Fibroblast of the aortic adventitia (primary cell): ENCODE data around the gene SLC8A3. TPM values are rescaled to one million over a fixed set of nuclear protein-coding genes. Genes with fewer than 3 reads are reported as not detected.
A peak's percentile ranks its signal among the peaks of the same experiment; 100 is the strongest.
"Not testable (repeated sequence)": the region's sequence is repeated elsewhere in the genome, so short reads cannot be mapped to it uniquely, and the experiment has no call there.

ENCODE experiments used
- DNase-seq: peaks from one replicate; pipeline ENCODE4 v3.0.0-alpha.2; 2010; ENCODE audit warnings: low read depth
- H3K4me3 ChIP-seq: 2 replicates; pipeline ENCODE4 v1.5.1; 2011; ENCODE audit warnings: low read depth, mild to moderate bottlenecking, control low read depth, low read length, moderate library complexity
- total RNA-seq: library from RNA; depleted of rRNA; stranded (reverse); fragments of >200 nt; gene quantifications from 2 replicates; pipeline ENCODE4 v1.2.3, GENCODE V29; 2012; ENCODE audit warnings: low replicate concordance
- TF ChIP-seq, protein P1 (sequence below): IDR thresholded peaks from 2 replicates; pipeline ENCODE4 v1.5.1; 2011; ENCODE audit warnings: mild to moderate bottlenecking, low read length, control low read depth, inconsistent platforms; ENCODE audit not compliant: insufficient read depth

SLC8A3 gene, protein sequence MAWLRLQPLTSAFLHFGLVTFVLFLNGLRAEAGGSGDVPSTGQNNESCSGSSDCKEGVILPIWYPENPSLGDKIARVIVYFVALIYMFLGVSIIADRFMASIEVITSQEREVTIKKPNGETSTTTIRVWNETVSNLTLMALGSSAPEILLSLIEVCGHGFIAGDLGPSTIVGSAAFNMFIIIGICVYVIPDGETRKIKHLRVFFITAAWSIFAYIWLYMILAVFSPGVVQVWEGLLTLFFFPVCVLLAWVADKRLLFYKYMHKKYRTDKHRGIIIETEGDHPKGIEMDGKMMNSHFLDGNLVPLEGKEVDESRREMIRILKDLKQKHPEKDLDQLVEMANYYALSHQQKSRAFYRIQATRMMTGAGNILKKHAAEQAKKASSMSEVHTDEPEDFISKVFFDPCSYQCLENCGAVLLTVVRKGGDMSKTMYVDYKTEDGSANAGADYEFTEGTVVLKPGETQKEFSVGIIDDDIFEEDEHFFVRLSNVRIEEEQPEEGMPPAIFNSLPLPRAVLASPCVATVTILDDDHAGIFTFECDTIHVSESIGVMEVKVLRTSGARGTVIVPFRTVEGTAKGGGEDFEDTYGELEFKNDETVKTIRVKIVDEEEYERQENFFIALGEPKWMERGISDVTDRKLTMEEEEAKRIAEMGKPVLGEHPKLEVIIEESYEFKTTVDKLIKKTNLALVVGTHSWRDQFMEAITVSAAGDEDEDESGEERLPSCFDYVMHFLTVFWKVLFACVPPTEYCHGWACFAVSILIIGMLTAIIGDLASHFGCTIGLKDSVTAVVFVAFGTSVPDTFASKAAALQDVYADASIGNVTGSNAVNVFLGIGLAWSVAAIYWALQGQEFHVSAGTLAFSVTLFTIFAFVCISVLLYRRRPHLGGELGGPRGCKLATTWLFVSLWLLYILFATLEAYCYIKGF
- total RNA-seq, result not detected in 2 replicates

DNA sequence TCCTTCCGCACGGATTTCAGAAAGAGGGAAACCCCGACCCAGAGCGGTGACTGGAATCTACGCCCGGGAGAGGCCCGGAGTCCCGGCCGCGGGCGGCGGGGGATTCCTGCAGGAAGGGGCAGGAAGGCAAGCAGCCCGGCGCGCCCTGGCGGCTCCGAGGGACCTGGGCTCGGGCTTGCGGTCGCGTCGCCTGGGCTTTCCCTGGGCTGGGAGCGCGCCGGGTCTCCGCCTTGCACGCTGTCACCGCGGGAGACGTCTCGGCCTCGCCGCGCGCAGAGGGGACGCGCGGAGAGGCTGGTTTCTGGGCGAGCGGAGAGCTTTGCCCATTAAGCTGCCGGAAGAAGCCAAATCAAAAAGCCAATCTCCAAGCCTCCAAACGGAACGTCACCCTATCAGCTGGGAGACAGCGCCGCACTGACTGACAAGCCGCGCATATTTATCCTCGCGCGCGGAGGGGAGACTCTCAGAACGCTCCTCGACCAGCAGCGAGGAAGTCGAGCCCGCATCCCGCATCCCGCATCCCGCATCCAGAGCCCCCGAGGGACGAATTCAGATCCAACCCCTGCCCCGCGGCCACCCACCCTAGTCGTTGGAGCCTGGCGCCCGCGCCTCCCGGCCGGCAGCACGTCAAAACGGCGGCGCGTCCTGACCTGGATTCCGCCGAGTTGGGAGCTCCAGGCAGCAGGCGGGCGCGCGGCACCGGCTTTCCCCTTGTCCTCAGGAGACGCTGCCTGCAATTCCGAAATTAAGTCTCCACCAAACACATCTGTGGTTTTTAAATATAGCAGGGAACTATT is at the start of gene SLC8A3:
TSS of gene SLC8A3 (minus strand) at position 293 of the 797 bp plus-strand sequence. CDS start 20,529 bp downstream, outside the sequence.
- peak within 1 kb of the TSS; percentile 51 for H3K4me3 ChIP-seq
- peak; percentile 16 for DNase-seq
- TF ChIP-seq, protein P1, sequence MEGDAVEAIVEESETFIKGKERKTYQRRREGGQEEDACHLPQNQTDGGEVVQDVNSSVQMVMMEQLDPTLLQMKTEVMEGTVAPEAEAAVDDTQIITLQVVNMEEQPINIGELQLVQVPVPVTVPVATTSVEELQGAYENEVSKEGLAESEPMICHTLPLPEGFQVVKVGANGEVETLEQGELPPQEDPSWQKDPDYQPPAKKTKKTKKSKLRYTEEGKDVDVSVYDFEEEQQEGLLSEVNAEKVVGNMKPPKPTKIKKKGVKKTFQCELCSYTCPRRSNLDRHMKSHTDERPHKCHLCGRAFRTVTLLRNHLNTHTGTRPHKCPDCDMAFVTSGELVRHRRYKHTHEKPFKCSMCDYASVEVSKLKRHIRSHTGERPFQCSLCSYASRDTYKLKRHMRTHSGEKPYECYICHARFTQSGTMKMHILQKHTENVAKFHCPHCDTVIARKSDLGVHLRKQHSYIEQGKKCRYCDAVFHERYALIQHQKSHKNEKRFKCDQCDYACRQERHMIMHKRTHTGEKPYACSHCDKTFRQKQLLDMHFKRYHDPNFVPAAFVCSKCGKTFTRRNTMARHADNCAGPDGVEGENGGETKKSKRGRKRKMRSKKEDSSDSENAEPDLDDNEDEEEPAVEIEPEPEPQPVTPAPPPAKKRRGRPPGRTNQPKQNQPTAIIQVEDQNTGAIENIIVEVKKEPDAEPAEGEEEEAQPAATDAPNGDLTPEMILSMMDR, result no peak

DNA sequence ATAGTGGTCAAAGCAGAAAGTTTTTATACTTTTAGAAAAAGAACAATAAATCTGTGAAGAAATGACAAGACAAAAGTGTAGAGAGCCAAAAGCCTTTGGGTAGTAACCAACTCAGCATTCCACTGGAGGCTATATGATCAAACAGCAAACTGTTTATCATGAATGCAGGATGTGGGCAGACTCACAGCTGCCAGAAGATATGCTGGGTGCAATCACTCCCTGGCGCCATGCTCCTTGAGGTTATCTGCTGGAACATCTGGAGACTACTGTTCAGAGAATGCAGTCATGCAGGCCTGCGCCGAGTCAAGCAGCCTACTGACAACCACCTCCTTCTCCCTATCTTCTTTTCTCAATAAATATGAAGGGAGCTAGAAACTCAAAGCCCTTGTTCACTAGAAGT is 49.0 kb upstream of the SLC8A3 start:
- no peak for DNase-seq

DNA sequence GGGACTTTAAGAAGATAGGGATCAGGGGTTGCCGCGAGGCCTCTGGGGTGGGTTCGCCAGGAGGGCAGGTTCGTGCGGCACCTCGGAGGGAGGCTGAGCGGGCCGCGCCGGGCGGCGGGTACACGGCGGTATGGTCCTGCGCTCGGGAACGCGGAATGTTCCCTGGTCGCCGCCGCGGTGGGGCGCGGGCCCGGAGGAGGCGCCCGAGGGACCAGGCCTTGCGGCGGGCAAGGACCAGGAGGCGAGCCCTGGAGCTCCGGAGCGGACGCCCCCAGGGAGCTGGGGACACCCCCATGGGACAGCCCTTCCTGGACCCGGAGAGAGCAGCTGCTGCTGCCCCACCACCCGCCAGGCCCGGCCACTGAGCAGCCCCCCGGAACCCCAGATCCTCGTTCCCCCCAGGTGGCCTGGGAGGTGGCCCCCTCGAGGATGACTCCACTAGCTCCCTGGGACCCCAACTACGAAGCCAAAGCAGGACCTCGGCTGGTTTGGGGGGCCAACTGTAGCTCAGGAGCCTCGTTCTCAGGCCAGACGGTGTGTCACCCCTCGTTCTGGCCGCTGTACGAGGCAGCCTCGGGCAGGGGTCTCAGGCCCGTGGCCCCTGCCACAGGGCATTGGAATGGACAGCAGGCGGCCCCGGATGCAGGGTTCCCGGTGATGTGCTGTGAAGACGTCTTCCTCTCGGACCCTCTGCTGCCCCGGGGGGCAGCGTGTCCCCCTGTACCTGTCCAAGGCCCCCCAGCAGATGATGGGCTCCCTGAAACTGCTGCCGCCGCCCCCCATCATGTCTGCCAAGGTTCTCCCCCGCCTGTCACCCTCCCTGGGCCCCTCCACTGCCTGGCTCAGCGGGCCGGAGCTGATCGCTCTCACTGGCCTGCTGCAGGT is 45.6 kb upstream of the SLC8A3 start:
- H3K4me3 ChIP-seq, result no peak overlapping the region
- no peak for DNase-seq
- TF ChIP-seq, protein P1, result no peak

More for the DNA sequence above, 49.0 kb upstream of the SLC8A3 start:
- no peak overlapping the region for H3K4me3 ChIP-seq
- TF ChIP-seq, protein P1, result no peak

DNA sequence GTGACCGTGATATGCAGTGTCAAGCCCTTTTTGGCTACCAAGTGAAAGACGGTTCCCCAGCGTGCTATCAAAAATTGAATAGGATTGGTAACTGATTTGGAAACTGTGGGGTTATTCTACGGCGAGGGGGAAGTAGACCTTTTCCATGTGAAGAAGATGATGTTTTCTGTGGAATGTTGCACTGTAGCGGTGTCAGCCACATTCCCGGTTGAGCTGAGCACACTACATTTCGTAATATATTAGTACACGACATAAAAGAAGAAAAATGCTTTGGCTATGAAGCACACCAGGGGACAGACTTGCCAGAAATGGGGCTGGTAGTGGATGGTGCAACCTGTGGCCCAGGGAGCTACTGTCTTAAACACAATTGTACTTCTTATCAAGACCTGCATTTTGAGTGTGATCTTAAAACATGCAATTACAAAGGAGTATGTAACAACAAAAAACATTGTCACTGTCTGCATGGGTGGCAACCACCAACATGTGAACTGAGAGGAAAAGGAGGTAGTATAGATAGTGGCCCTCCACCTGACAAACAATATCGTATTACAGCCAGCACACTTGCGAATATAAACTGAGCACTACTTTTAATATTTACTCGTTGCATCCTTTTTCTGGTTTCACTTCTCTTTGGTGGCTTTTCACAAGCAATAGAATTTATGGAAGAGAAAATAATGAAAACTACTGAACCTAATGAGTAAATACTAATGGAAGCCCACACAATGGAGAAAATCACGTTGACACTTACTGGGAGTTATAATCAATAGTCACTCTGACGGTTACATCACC is 43.2 kb upstream of the SLC8A3 start:
- DNase-seq, H3K4me3 ChIP-seq: not testable (repeated sequence)

DNA sequence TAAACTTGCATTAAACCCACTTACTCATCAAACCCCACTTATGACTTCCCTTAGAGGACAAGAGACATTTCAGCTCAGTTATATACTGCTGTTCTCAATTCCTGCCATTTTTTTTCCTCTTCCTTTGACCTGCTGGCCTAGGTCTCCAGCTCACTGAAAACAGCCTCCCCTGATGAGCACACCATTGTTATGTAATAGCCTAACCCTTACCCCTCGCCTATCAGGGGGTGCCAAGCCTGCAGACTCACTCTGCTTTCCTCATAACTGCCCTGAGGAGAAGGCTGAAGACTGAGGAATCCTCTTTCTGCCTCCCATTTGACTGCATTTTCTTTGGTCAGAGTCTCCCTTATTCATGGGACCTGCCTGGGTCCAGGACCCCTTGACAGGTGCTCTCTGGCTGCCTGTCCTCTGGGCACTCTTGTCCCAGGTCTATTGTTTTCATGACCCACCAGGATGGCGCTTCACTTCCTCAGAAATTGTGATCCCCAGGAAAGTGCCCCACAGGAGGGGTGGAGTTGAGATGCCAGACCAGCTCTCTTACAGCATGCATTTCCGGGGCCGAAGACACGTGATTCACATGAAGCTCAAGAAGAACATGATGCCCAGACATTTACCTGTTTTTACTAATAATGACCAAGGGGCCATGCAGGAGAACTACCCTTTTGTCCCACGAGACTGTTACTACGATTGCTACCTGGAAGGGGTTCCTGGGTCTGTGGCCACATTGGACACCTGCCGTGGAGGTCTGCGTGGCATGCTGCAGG is 41.3 kb upstream of the SLC8A3 start:
- not testable (repeated sequence) for H3K4me3 ChIP-seq, DNase-seq

DNA sequence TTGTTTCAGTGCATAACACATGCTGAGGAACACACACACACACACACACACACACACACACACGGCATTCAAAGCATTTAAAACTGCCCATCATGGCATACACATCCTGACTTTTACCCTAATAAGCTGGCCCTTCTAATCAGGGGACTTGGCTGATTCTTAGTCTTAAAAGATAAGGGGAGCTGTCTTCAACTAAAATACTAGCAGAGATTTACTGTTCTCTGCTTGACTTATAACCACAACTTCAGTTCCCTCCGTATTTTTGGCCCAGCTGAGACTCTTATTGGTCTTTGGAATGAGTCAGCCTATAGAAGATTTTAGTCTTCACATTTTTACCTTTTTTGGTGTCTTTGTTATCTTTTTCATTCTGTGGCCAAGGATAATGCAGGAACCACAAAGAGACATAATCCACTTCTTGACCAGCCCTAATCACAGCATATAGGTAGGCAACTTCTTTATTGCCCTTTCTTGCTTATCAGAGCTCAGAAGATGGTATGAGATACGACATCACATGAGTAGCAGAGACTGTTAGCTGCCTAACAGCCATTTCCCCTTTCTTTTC is 25.1 kb upstream of the SLC8A3 start:
- H3K4me3 ChIP-seq, result no peak overlapping the region
- TF ChIP-seq, protein P1, result no peak
- no peak for DNase-seq
